ENCODE results near the gene DPPA5. TPM values are rescaled to one million over a fixed set of nuclear protein-coding genes. Genes with fewer than 3 reads are reported as not detected.

DPPA5 gene
- total RNA-seq, 4 donors from 2014 or later, result not detected

GRCh38 chr6:73369157-73369556, 15.1 kb upstream of the DPPA5 start:
- Histone ChIP-seq H3K4me1 (no peaks in the 10 kb centered on the region), H3K4me3 (no peak overlapping the region), H3K9me3 (peaks cover 0 to 19% (median 0%) of the 10 kb centered on the region in 3 donors), H3K27ac (no peak overlapping the region), H3K27me3 (no peaks in the 10 kb centered on the region), H3K36me3 (no peaks in the 10 kb centered on the region)
- WGBS, 2 donors, result 92 to 95% methylated on average over 6 to 11 of the region's 14 CpGs
- TF ChIP-seq, protein P1, sequence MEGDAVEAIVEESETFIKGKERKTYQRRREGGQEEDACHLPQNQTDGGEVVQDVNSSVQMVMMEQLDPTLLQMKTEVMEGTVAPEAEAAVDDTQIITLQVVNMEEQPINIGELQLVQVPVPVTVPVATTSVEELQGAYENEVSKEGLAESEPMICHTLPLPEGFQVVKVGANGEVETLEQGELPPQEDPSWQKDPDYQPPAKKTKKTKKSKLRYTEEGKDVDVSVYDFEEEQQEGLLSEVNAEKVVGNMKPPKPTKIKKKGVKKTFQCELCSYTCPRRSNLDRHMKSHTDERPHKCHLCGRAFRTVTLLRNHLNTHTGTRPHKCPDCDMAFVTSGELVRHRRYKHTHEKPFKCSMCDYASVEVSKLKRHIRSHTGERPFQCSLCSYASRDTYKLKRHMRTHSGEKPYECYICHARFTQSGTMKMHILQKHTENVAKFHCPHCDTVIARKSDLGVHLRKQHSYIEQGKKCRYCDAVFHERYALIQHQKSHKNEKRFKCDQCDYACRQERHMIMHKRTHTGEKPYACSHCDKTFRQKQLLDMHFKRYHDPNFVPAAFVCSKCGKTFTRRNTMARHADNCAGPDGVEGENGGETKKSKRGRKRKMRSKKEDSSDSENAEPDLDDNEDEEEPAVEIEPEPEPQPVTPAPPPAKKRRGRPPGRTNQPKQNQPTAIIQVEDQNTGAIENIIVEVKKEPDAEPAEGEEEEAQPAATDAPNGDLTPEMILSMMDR (IDR thresholded peaks at IDR 0.05), result no peak
- no peak for TF ChIP-seq POLR2A (IDR thresholded peaks at IDR 0.05)
- intact Hi-C loops (cut with DNase I), result no loop called here
- no peak for DNase-seq

GRCh38 chr6:73368675-73369074, 14.6 kb upstream of the DPPA5 start:
- 85 to 94% methylated on average over 4 of the region's 4 CpGs for WGBS, 2 donors
- intact Hi-C loops (cut with DNase I), result no loop called here
- Histone ChIP-seq H3K9me3 (peaks cover 0 to 19% (median 0%) of the 10 kb centered on the region in 3 donors), H3K36me3 (no peaks in the 10 kb centered on the region), H3K27me3 (no peaks in the 10 kb centered on the region), H3K4me1 (no peaks in the 10 kb centered on the region), H3K4me3 (no peak overlapping the region), H3K27ac (no peak overlapping the region)
- DNase-seq, result no peak
- TF ChIP-seq, protein P1 (IDR thresholded peaks at IDR 0.05), result no peak
- TF ChIP-seq POLR2A (IDR thresholded peaks at IDR 0.05), result no peak

DNA sequence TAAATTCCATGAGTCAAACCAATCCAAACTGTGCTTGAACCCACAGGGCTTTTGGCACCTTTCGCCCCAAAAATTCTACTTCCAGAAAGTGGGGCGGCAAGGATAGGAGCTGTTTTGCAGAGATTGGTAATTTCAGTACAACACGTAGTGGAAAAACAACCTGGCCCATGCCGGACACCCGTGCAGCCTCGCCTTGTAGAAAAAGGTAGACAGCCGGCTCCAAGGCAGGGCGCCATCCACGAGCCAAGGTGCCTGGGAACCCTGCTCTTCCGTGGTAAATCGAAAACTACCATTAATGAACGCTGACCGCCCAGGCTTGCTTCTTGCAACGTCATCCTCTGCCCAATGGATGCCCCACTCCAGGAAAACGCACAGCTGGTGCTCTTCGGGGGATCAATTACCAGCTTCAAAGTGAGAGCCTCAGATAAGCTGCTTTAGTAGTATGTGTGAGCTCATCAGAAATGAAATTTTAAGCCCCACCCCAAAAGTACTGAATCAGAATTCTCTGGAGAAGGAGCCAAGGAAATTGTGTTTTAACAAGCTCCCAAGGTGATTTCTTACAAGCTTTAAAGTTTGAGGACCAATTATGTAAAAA, 13.8 kb upstream of the DPPA5 start:
- Histone ChIP-seq H3K27me3 (no peaks in the 10 kb centered on the region), H3K36me3 (no peaks in the 10 kb centered on the region), H3K4me3 (no peak overlapping the region), H3K9me3 (peaks cover 0 to 19% (median 0%) of the 10 kb centered on the region in 3 donors), H3K27ac (no peak overlapping the region), H3K4me1 (no peaks in the 10 kb centered on the region)
- intact Hi-C loops (cut with DNase I), result no loop called here
- no peak for DNase-seq
- WGBS, 2 donors, result 65 to 73% methylated on average over 9 to 16 of the region's 16 CpGs
- TF ChIP-seq, protein P1 (IDR thresholded peaks at IDR 0.05), result no peak

DNA sequence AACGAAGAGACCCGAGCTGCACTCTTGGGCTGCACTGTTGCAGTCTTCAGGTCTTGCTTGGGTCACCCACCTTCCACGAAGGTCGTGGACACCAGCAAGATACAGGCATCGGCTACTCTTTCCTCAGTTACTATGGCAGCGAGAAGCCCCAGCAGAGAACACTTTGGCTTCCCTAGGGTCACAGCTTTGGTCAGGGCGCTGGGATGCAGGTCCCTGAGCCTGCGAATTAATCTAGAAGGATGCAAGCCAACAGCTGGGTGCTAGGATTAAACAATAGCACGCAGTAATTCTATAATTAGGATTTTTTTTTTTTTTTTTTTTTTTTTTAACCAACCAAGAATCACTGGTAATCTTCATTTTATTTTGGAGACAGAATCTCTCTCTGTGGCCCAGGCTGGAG, 10.5 kb upstream of the DPPA5 start:
- intact Hi-C loops (cut with DNase I), result no loop called here

DNA sequence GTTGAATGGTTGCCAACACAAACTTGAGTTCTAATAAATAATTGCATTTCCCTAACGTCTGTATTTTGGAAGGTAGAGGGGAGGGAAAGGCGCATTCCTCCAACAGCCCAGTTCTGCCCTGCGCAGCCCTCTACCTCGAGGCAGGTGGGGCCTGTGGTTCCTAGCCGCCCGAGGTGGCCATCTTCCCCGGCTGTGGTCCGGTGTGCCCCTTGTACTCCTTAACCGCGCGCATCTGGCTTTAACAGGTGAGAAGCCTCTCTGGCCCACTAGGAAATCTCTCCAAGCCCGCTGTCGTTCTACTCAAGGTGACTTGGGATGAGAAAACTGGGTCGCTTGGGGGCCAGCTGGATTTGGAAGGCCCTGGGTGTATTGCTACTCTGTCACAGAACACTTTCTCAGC, 10.0 kb upstream of the DPPA5 start:
- TF ChIP-seq, protein P1 (IDR thresholded peaks at IDR 0.05), result no peak
- no peak for TF ChIP-seq POLR2A (IDR thresholded peaks at IDR 0.05)
- no peaks in the 10 kb centered on the region for H3K27me3 ChIP-seq
- H3K36me3 ChIP-seq, result no peaks in the 10 kb centered on the region
- intact Hi-C loops (cut with DNase I), result no loop called here
- WGBS, 2 donors, result 84 to 100% methylated on average over 6 to 11 of the region's 14 CpGs
- DNase-seq, result no peak
- H3K9me3 ChIP-seq, result no peaks in the 10 kb centered on the region
- H3K27ac ChIP-seq, result no peak overlapping the region
- no peaks in the 10 kb centered on the region for H3K4me1 ChIP-seq
- H3K4me3 ChIP-seq, result no peak overlapping the region

More for the DNA sequence above, 10.5 kb upstream of the DPPA5 start:
- no peaks in the 10 kb centered on the region for H3K4me1 ChIP-seq
- no peak for DNase-seq
- no peak overlapping the region for H3K4me3 ChIP-seq
- H3K27me3 ChIP-seq, result no peaks in the 10 kb centered on the region
- no peaks in the 10 kb centered on the region for H3K9me3 ChIP-seq
- no peak for TF ChIP-seq POLR2A (IDR thresholded peaks at IDR 0.05)
- TF ChIP-seq, protein P1 (IDR thresholded peaks at IDR 0.05), result no peak
- 81 to 88% methylated on average over 7 to 9 of the region's 9 CpGs for WGBS, 2 donors
- H3K27ac ChIP-seq, result no peak overlapping the region
- H3K36me3 ChIP-seq, result no peaks in the 10 kb centered on the region
